Endometrium (tissue), 2 donors: ENCODE data around the gene SCFD2.
A peak's percentile ranks its signal among the peaks of the same experiment; 100 is the strongest.

Experiments used
- FAIRE-seq: peaks from 2 replicates; lab custom pipeline; 2012; peaks lifted over from hg19 to GRCh38; lab: Jason Lieb, UNC
- donor health status: control.
- donor health status: control.

The SCFD2 gene

DNA sequence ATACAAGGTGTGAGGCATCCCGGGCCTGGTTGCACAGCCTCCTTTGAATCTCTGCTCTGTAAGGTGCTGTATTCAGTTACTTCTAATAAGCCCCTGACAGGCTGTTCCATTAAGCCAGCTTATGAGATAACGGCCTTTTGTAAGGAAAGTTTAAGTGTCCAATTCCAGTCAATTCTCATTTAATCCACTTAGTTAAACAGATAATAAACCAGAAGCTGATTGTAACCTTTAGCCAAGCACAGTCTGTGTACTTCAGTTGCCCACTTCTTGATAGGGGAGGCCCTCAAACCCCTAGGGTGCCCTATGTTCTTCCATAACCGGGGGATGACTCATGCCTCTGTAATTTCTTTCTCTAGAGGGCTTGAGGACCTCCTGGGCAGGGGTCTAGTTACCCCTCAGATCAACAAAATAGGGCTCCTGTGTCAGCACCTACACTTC lies 440.3 kb downstream of the SCFD2 start:
- FAIRE-seq, result no peak

DNA sequence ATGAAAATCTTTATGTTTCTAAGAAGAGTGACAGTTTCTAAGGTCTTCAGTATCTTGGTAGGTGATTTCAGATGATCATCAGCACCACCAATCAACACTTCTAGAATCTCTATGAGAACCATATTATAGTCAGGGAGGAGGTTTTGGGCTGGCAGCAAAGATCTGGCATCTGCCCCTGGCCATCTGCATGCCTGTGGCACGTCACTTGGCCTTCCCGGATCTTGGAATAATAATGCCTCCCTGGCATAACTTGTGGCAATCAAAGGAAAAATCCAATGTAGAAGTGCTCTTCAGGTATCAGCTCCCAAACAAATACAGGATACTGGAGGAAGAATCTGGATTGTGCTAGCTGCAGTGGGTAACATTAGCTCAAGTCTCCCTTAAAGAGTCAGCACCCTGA lies 446.4 kb downstream of the SCFD2 start:
- no peak for FAIRE-seq

- FAIRE-seq, result no peak
These were observed 448.0 kb downstream of the SCFD2 start for GRCh38 chr4:52917817-52918216.

GRCh38 chr4:52915730-52916300 lies 450.0 kb downstream of the SCFD2 start:
- no peak for FAIRE-seq

- FAIRE-seq, result no peak
These were observed 450.7 kb downstream of the SCFD2 start for GRCh38 chr4:52915191-52915590.

GRCh38 chr4:52914051-52914605 lies 451.7 kb downstream of the SCFD2 start:
- FAIRE-seq, result no peak

DNA sequence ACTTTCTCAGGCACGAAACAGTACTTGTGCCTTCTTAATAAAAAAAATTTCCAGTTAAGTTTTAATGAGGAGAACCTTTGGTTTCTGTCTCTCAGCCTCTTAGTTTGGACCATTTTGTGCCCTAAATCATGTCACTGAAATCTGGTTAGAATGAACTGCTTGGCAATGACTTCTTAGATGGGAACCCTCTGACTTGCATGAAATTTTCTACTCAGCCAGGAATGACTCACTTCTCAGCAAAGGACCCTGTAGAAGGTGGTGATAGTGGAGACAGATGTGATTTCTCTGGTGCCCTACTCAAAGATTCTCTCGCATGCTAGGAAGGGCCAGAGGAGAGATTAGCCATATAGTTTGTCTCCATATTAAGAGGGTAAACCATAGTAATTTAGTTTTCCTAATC lies 453.3 kb downstream of the SCFD2 start:
- FAIRE-seq, result no peak

- peak; percentile 21 for FAIRE-seq
These were observed 454.1 kb downstream of the SCFD2 start for GRCh38 chr4:52911684-52912294.

DNA sequence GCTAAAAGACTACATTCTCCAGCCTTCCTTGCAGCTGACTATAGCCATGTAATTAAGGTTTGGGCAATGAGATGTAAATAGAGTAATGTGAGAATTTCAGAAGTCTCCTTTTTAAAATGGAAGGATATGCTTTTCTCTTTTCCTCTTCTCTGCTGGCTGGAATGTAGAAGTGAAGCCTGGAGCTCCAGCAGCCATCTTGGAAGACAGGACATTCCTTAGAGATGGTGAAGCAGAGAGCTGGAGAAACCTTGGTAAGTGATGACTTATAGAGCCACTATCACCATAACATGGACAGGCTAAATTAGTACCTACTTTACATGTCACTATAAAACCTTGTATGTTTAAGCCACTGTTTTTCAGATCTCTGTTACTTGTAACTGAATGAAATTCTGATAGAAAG lies 455.7 kb downstream of the SCFD2 start:
- no peak for FAIRE-seq

GRCh38 chr4:52907510-52907909 lies 458.4 kb downstream of the SCFD2 start:
- FAIRE-seq, result no peak

DNA sequence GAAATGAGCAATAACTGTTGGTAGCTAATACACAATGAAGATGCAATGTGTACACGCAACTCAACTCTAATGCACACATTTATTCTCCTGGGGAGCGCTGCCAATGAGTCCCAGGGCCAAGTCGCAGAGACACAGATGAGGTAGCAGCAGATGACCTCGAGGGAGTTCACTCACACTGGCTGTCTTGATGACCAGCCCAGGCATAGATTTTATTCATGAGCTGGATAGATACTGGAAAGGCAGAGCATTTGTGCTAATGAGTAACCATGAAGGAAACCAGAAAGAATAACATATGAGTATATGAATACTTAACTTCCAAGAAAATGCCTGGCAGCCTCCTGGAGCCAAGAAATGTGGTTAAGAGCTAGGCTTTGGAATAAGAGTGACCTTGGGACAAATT lies 461.4 kb downstream of the SCFD2 start:
- FAIRE-seq, result no peak

GRCh38 chr4:52903273-52903672 lies 462.6 kb downstream of the SCFD2 start:
- no peak for FAIRE-seq

- no peak for FAIRE-seq
These were observed 471.4 kb downstream of the SCFD2 start for GRCh38 chr4:52894443-52894842.

GRCh38 chr4:52892880-52893279 lies 473.0 kb downstream of the SCFD2 start:
- no peak for FAIRE-seq

GRCh38 chr4:52891743-52892142 lies 474.1 kb downstream of the SCFD2 start:
- FAIRE-seq, result no peak

DNA sequence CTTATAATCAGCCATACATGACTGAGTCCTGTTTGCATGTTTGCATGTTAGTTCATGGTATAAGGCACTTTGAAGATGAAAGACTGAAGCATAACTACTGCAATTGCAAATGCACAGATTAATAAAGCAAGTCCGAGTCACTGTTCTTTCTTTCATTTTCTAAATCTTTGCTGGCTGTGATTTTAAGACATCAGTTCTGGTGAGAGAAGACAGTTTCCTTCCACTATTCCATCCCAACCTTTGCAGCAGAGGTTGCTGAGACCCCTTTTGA lies 475.4 kb downstream of the SCFD2 start:
- no peak for FAIRE-seq

DNA sequence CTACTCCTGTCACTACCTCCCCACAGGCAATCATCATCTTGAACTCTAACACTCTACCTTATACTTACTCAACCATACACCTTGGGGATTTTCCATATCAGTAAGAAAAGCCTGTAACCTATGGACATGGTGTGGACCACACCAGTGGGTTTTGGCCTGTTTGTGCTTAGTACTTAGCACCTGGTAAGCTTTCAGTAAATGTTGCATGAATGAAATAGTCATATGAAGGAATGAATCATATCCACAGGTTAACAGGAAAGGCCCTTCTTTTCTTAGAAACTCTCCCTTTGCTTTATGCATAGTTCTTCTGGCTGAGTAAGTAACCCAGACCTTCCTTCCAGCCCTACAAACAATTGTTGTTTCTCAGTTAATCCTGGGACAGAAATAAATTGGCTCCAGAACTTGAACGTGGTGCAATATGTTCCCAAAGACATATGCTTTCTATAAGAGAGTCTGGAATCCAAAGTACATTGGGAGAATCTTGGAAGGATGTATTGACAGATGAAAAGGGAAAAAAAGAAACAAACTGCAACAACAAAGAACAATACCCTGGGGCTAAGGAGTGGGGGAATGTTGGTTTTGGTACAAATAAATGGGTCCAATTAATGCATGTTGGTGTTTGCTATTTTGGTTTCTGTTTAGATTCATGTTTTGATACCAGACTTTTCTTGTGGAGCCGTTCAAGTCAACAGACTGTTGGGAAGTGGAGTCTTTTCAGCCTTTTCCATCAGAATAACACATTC lies 475.9 kb downstream of the SCFD2 start:
- FAIRE-seq, result no peak

- FAIRE-seq, result no peak
These were observed 476.5 kb downstream of the SCFD2 start for GRCh38 chr4:52889354-52889753.

- no peak for FAIRE-seq
These were observed 480.9 kb downstream of the SCFD2 start for GRCh38 chr4:52884994-52885393.

- no peak for FAIRE-seq
These were observed 481.9 kb downstream of the SCFD2 start for GRCh38 chr4:52883707-52884669.

- no peak for FAIRE-seq
These were observed 482.7 kb downstream of the SCFD2 start for GRCh38 chr4:52883183-52883621.

DNA sequence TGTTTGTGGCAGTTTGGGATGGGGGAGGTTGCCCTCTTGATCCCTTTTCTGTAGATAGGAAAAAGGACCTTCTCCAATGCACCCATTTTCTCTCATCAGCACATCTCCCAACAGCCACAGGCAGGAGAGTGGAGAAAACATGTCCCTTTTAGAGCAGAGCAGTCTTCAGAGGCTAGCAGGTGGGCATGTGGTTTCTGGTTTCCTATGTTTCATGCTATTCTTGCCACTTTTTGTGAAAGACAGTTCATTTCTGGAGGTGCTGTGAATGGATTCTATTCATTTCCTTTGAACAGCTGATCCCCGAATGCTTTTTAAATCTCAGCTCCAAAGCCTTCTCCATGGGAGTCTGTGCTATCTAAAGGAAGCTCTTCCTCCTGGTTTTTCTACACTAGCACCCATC lies 484.9 kb downstream of the SCFD2 start:
- FAIRE-seq, result no peak
